ENCODE data around the gene MLST8. TPM values are rescaled to one million over a fixed set of nuclear protein-coding genes. Genes with fewer than 3 reads are reported as not detected.

The MLST8 gene
- total and polyA plus RNA-seq, 2 of the 8 experiments (the other 6 are each of a cell fraction or from before 2014, with no cell fraction given): 67.6 to 321 TPM

GRCh38 chr16:2206420-2206779 lies 1.1 kb downstream of the MLST8 start:
- FAIRE-seq: no peak
- H2AK5ac ChIP-seq (ENCODE audit: low read depth, low read length): peak overlapping the region; percentile 93; the same call in 1 of the 2 replicates
- peak overlapping the region; percentile 64 for H4K8ac ChIP-seq (ENCODE audit: extremely low read depth, insufficient read depth, low read length)
- no peak for DNase-seq (ENCODE audit: low read depth in 1 of 2, low spot score in 2 of 2)
- peaks cover 0 to 7% of the 10 kb centered on the region in 2 experiments; a peak in 1 of 4 replicates for H3K79me2 ChIP-seq (ENCODE audit: control insufficient read depth in 1 of 2, insufficient read depth in 2 of 2, low read length in 2 of 2)
- no peak overlapping the region for H3K56ac ChIP-seq (replicated peaks; ENCODE audit: insufficient read length, low read depth, low read length)
- no peak overlapping the region for H2BK120ac ChIP-seq (replicated peaks; ENCODE audit: low read depth, low read length)
- POLR2A ChIA-PET (ENCODE audit: partially characterized antibody): interaction anchor here (0.7 to 15.1 kb wide), 12 partner anchors 9 to 53 kb away, joined by 3 to 156 read pairs (median 4); partner anchors contain the start of genes CASKIN1, ECI1, PGP and TRAF7
- H3K9me3 ChIP-seq (ENCODE audit: insufficient read depth in 2 of 2, low read depth in 1 of 2, low read length in 1 of 2): no peaks in the 10 kb centered on the region
- peaks cover 0 to 17% (median 9%) of the 10 kb centered on the region in 4 experiments; a peak in 6 of 7 replicates for H3K4me1 ChIP-seq (replicated peaks in 1 of 4; ENCODE audit: control insufficient read depth in 3 of 4, insufficient read depth in 4 of 4, low read length in 3 of 4)
- H3K36me3 ChIP-seq (ENCODE audit: control insufficient read depth in 2 of 4, insufficient read depth in 4 of 4, low read length in 3 of 4): peaks cover 4 to 34% (median 12%) of the 10 kb centered on the region in 4 experiments; a peak in 6 of 8 replicates
- no peak overlapping the region for H3K4ac ChIP-seq (replicated peaks; ENCODE audit: insufficient read length, low read depth, low read length)
- H3K4me3 ChIP-seq (ENCODE audit: extremely low read depth in 1 of 4, insufficient read depth in 2 of 4, low read depth in 3 of 4, low read length in 4 of 4): peak overlapping the region; percentile 78 to 97 (median 92); a peak in 6 of 8 replicates
- peak overlapping the region; percentile 97; the same call in 1 of the 2 replicates for H2BK5ac ChIP-seq (ENCODE audit: low read depth, low read length)
- no peak overlapping the region for H4K5ac ChIP-seq (ENCODE audit: insufficient read length, low read depth, low read length)
- TF ChIP-seq POLR2AphosphoS5 (IDR thresholded peaks at IDR 0.05; ENCODE audit: low read depth, low read length) (0 out of 2 replicates have a peak, but pooled peaks have one; percentile 7), SP4 (IDR thresholded peaks at IDR 0.05; ENCODE audit: low read length) (no peak)
- H3K79me1 ChIP-seq (ENCODE audit: low read depth, low read length): peaks cover 6% of the 10 kb centered on the region
- H3K27me3 ChIP-seq (replicated peaks in 1 of 4; ENCODE audit: control insufficient read depth in 3 of 4, extremely low read depth in 1 of 4, insufficient read depth in 3 of 4, low read length in 3 of 4): no peaks in the 10 kb centered on the region; a peak in 1 of 7 replicates
- H2BK12ac ChIP-seq (ENCODE audit: low read depth, low read length): 0 out of 2 replicates have a peak overlapping the region, but pooled peaks have one; percentile 39
- H3K23ac ChIP-seq (ENCODE audit: insufficient read length): no peak overlapping the region
- peaks cover 11% of the 10 kb centered on the region; the same call in 1 of the 2 replicates for H3K23me2 ChIP-seq (ENCODE audit: low read depth, low read length)
- H2BK15ac ChIP-seq (ENCODE audit: low read length): 0 out of 2 replicates have a peak overlapping the region, but pooled peaks have one; percentile 88
- peak overlapping the region in 3 of 4 experiments; percentile 1 to 94 (median 57); a peak in 2 of 7 replicates for H3K9ac ChIP-seq (replicated peaks in 1 of 4; ENCODE audit: extremely low read depth in 1 of 4, low read depth in 3 of 4, low read length in 3 of 4)
- peaks cover 0 to 16% of the 10 kb centered on the region in 2 experiments for H4K20me1 ChIP-seq (replicated peaks in 1 of 2; ENCODE audit: control insufficient read depth in 1 of 2, insufficient read depth in 2 of 2, low read length in 2 of 2)
- no peak overlapping the region for H3K14ac ChIP-seq (ENCODE audit: insufficient read length)
- WGBS, 2 experiments (ENCODE audit: extremely low coverage in 1 of 2, insufficient coverage in 1 of 2, insufficient read length in 1 of 2, insufficient replicate concordance in 2 of 2, low coverage in 1 of 2, low lambda C conversion rate in 2 of 2, missing lambda C conversion rate in 1 of 2): 93% methylated on average over 14 of the region's 18 CpGs; no CpG with 5 or more reads in 1 of the 2 experiments
- H3K4me2 ChIP-seq (ENCODE audit: insufficient read depth in 1 of 2, low read depth in 2 of 2, low read length in 2 of 2): peak overlapping the region; percentile 87 to 91
- H3K18ac ChIP-seq (ENCODE audit: extremely low read depth, low read length): no peak overlapping the region
- CTCF ChIA-PET (ENCODE audit: partially characterized antibody): interaction anchor here (0.7 to 1.4 kb wide), 4 partner anchors 11 to 727 kb away, joined by 3 to 4 read pairs (median 3); no protein-coding TSS in a partner anchor
- H4K91ac ChIP-seq (replicated peaks; ENCODE audit: insufficient read length, low read length): no peak overlapping the region
- H2BK20ac ChIP-seq (ENCODE audit: low read length): peak overlapping the region; percentile 80; the same call in 1 of the 2 replicates
- H3K27ac ChIP-seq (ENCODE audit: low read depth, low read length): no peak overlapping the region
- H2AFZ ChIP-seq (ENCODE audit: low read length): no peak overlapping the region

Data from H1 (cell line).